Measurements from ENCODE around the gene UNC13A. TPM values are rescaled to one million over a fixed set of nuclear protein-coding genes. Genes with fewer than 3 reads are reported as not detected.

UNC13A gene
- total and polyA plus RNA-seq, 12 donors: 0.02 to 0.72 (median 0.06) TPM; not detected in 2

GRCh38 chr19:17616686-17616960 lies 71.5 kb downstream of the UNC13A start:
- intact Hi-C loops (cut with DNase I): no loop called here
- peaks cover 0 to 9% (median 3%) of the 10 kb centered on the region in 11 donors for H3K9me3 ChIP-seq
- H3K27ac ChIP-seq: no peak overlapping the region
- no peak for TF ChIP-seq CTCF (IDR thresholded peaks at IDR 0.05)
- ATAC-seq: no peak
- H3K4me3 ChIP-seq: peak overlapping the region in 4 of 10 donors; percentile 11 to 33 (median 20)
- no peak for DNase-seq
- no peaks in the 10 kb centered on the region for H3K36me3 ChIP-seq
- 16 to 20% methylated on average over 11 of the region's 11 CpGs for WGBS, 2 donors
- H3K27me3 ChIP-seq: peaks cover 0 to 45% (median 31%) of the 10 kb centered on the region in 7 donors
- peaks cover 0 to 7% (median 0%) of the 10 kb centered on the region in 9 donors for H3K4me1 ChIP-seq

- no peak overlapping the region for H3K27ac ChIP-seq
- WGBS, 2 donors: 20 to 40% methylated on average over 27 of the region's 27 CpGs
- peaks cover 0 to 48% (median 31%) of the 10 kb centered on the region in 7 donors for H3K27me3 ChIP-seq
- no peaks in the 10 kb centered on the region for H3K36me3 ChIP-seq
- intact Hi-C loops (cut with DNase I): no loop called here
- H3K4me1 ChIP-seq: peaks cover 0 to 7% (median 0%) of the 10 kb centered on the region in 9 donors
- peaks cover 0 to 4% (median 0%) of the 10 kb centered on the region in 11 donors for H3K9me3 ChIP-seq
- no peak for ATAC-seq
- no peak for DNase-seq
- no peak for TF ChIP-seq CTCF (IDR thresholded peaks at IDR 0.05)
- peak overlapping the region in 3 of 10 donors; percentile 18 to 33 (median 21) for H3K4me3 ChIP-seq
Measured at GRCh38 chr19:17615889-17616685, 72.1 kb downstream of the UNC13A start.

GRCh38 chr19:17614476-17614875 lies 73.7 kb downstream of the UNC13A start:
- no peaks in the 10 kb centered on the region for H3K9me3 ChIP-seq
- H3K4me3 ChIP-seq: no peak overlapping the region
- no peak for TF ChIP-seq CTCF (IDR thresholded peaks at IDR 0.05)
- 80 to 82% methylated on average over 12 of the region's 12 CpGs for WGBS, 2 donors
- peaks cover 0 to 48% (median 31%) of the 10 kb centered on the region in 7 donors for H3K27me3 ChIP-seq
- no peak for DNase-seq
- intact Hi-C loops (cut with DNase I): no loop called here
- ATAC-seq: no peak
- no peak overlapping the region for H3K27ac ChIP-seq
- peaks cover 0 to 7% (median 0%) of the 10 kb centered on the region in 9 donors for H3K4me1 ChIP-seq
- no peaks in the 10 kb centered on the region for H3K36me3 ChIP-seq

- Histone ChIP-seq H3K4me1 (peaks cover 0 to 9% (median 0%) of the 10 kb centered on the region in 9 donors), H3K4me3 (no peak overlapping the region), H3K27me3 (peaks cover 0 to 38% (median 20%) of the 10 kb centered on the region in 7 donors), H3K27ac (no peak overlapping the region), H3K36me3 (no peaks in the 10 kb centered on the region), H3K9me3 (no peaks in the 10 kb centered on the region)
- intact Hi-C loops (cut with DNase I): no loop called here
- no peak for DNase-seq
- no peak for ATAC-seq
- 82 to 87% methylated on average over 7 of the region's 7 CpGs for WGBS, 2 donors
- TF ChIP-seq CTCF (IDR thresholded peaks at IDR 0.05): no peak
Measured at GRCh38 chr19:17611462-17612244, 76.5 kb downstream of the UNC13A start.
